NCI-H2081 treated with DMSO at 0.1 percent for 48 hours (cell line): ENCODE measurements around the gene MAST4.

Experiments
- DNase-seq: peaks from one replicate; lab custom pipeline; 2025; lab: John Stamatoyannopoulos, UW

The MAST4 gene

GRCh38 chr5:66595756-66596635 lies at the start of gene MAST4:
Gene MAST4, plus strand, starts transcription at chr5:66596393. Its CDS starts 263 bp downstream, at chr5:66596656.
- DNase-seq = peak; percentile 15

- DNase-seq = no peak
These were observed 49.7 kb upstream of the MAST4 start for GRCh38 chr5:66546541-66546940.

GRCh38 chr5:66551338-66551737 lies 44.9 kb upstream of the MAST4 start:
- no peak for DNase-seq

GRCh38 chr5:66551945-66552344 lies 44.2 kb upstream of the MAST4 start:
- no peak for DNase-seq

GRCh38 chr5:66553368-66553912 lies 42.8 kb upstream of the MAST4 start:
- DNase-seq = no peak

GRCh38 chr5:66553916-66554575 lies 42.1 kb upstream of the MAST4 start:
- no peak for DNase-seq

- no peak for DNase-seq
These were observed 41.3 kb upstream of the MAST4 start for GRCh38 chr5:66554884-66555283.

GRCh38 chr5:66558560-66558959 lies 37.6 kb upstream of the MAST4 start:
- no peak for DNase-seq

- no peak for DNase-seq
These were observed 35.8 kb upstream of the MAST4 start for GRCh38 chr5:66560371-66560770.

GRCh38 chr5:66561256-66561990 lies 34.8 kb upstream of the MAST4 start:
- no peak for DNase-seq

GRCh38 chr5:66565878-66566277 lies 30.3 kb upstream of the MAST4 start:
- DNase-seq = no peak

- DNase-seq = no peak
These were observed 28.7 kb upstream of the MAST4 start for GRCh38 chr5:66567474-66567873.

- no peak for DNase-seq
These were observed 26.0 kb upstream of the MAST4 start for GRCh38 chr5:66570201-66570600.

GRCh38 chr5:66573733-66574132 lies 22.5 kb upstream of the MAST4 start:
- DNase-seq = no peak

GRCh38 chr5:66582499-66583165 lies 13.6 kb upstream of the MAST4 start:
- DNase-seq = no peak

GRCh38 chr5:66585291-66585690 lies 10.9 kb upstream of the MAST4 start:
- no peak for DNase-seq

- DNase-seq = no peak
These were observed 8.4 kb upstream of the MAST4 start for GRCh38 chr5:66587771-66588170.

- no peak for DNase-seq
These were observed 516 bp downstream of the MAST4 start for GRCh38 chr5:66596636-66597182.

GRCh38 chr5:66597183-66597757 lies 1.1 kb downstream of the MAST4 start:
- no peak for DNase-seq

GRCh38 chr5:66602621-66603020 lies 6.4 kb downstream of the MAST4 start:
- DNase-seq = no peak

- no peak for DNase-seq
These were observed 7.0 kb downstream of the MAST4 start for GRCh38 chr5:66603164-66603563.
